ENCODE results near the gene WNT3A. TPM values are rescaled to one million over a fixed set of nuclear protein-coding genes. Genes with fewer than 3 reads are reported as not detected.

The WNT3A gene
- not detected in 2 replicates for total RNA-seq

GRCh38 chr1:228006786-228007048 lies at the start of gene WNT3A:
TSS of gene WNT3A (plus strand) at chr1:228006998. CDS start at chr1:228007129, 131 bp downstream.

DNA sequence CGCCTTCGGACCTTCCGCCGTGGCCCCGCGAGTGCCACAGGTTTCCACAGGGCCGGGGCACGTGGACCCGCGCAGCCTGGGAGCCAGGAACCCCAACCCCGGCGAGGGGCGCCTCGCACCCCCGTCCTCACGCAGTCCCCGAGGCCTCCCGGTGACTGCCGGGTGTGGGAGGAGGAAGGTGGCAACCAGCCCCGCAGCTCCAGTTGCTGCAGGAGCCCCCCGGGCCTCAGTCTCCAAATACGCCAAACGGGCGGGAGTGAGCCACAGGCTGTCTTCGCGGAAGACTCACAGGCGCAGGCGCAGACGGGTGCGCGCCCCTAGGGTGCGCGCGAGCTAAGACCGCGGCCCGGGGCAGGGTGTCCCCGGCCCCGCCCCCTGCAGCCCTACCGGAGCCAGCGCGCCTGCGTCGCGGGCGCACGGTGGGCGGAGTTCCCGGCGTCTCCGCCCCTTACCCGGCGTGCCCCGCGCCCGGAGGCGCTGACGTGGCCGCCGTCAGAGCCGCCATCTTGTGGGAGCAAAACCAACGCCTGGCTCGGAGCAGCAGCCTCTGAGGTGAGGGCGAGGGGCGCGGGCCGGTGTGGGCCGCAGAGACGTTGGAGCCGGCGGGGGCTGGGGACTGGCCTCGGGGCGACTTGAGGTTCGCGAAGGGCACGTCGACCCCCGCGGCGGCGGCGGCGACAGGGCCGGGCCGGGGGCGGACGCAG lies 75.6 kb downstream of the WNT3A start, which contains the start of gene ARF1:
TSS of gene ARF1 (plus strand) at position 495 of the 704 bp plus-strand sequence. CDS start 14,407 bp downstream, outside the sequence.

GRCh38 chr1:228102791-228103620 lies 96.2 kb downstream of the WNT3A start, which contains the start of gene C1orf35:
TSS of gene C1orf35 (minus strand) at chr1:228103325. CDS start at chr1:228103227, 98 bp downstream.

DNA sequence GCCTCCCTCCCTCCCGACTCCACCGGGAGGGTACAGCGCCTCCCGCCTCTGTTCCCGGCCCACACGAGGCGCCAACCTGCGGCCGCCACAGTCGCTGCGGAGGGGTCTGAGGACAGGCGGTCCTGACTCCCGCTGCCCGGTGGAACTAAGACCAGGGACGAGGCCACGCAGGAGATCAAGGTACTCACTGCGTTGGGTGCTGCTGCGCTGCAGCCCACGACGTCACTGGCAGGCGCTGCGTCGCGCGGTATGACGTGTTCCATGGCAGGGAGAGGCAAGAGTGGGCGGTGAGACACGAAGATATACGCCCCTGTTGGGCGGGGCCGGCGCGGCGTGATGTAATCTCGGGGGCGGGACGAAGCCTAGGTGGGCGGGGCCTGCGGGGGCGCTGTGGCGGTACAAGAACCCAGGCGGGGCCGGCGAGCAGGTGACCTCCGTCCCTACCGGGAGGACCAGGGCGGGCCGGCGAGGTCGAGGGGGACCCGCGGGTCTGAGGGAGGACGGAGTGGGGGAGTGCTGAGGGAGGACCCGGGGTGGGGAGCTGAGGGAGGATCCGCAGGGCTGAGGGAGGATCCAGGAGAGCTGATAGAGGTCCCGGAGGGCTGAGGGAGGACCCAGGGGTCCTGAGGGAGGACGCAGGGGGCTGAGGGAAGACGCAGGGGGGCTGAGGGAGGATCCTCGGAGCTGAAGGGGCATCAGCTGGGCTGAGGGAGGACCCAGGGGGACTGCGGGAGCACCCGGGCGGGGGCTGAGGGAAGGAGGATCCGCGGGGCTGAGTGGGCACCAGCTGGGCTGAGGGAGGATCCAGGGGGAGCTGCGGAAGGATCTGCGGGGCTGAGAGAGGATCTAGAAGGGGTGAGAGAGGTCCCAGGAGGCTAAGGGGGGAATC lies 102.5 kb downstream of the WNT3A start, which contains the start of gene MRPL55:
TSS of gene MRPL55 (minus strand) at position 227 of the 889 bp plus-strand sequence. CDS start 1,039 bp downstream, outside the sequence.

Other genes starting within 250 kb of the WNT3A start
- not detected in 2 replicates for gene PRSS38, start 191.3 kb upstream of the WNT3A start, total RNA-seq
- 0.30 and 0.50 TPM in 2 replicates for gene WNT9A, start 59.1 kb upstream of the WNT3A start, total RNA-seq
- 589 and 617 TPM in 2 replicates for gene ARF1, start 75.7 kb downstream of the WNT3A start, total RNA-seq
- gene C1orf35, start 96.3 kb downstream of the WNT3A start, total RNA-seq, result 12.6 and 16.0 TPM in 2 replicates
- 101 and 141 TPM in 2 replicates for gene MRPL55, start 102.3 kb downstream of the WNT3A start, total RNA-seq
- 258 and 320 TPM in 2 replicates for gene GUK1, start 133.3 kb downstream of the WNT3A start, total RNA-seq
- 1.9 and 2.4 TPM in 2 replicates for gene GJC2, start 142.9 kb downstream of the WNT3A start, total RNA-seq
- 1.5 and 6.6 TPM in 2 replicates for gene IBA57, start 158.8 kb downstream of the WNT3A start, total RNA-seq
- gene OBSCN, start 201.0 kb downstream of the WNT3A start, total RNA-seq, result 2.1 and 2.4 TPM in 2 replicates